HEK293 (cell line): Measurements from ENCODE around the gene SFMBT2.

Experiments used
- GLIS1 ChIP-seq: fragments of 450-650 bp; formaldehyde crosslinking; IDR thresholded peaks from 2 replicates; pipeline ENCODE4 v1.5.1; 2016; ENCODE audit warnings: missing biosample characterization, missing genetic modification characterization
- GLIS2 ChIP-seq: fragments of 450-650 bp; formaldehyde crosslinking; IDR thresholded peaks from 2 replicates; pipeline ENCODE4 v1.5.1; 2016; ENCODE audit warnings: missing biosample characterization, missing genetic modification characterization
- IKZF3 ChIP-seq: fragments of 450-650 bp; IDR thresholded peaks from 2 replicates; pipeline ENCODE4 v1.5.0; 2018; ENCODE audit warnings: missing biosample characterization, mild to moderate bottlenecking, missing genetic modification characterization, moderate library complexity
- SP2 ChIP-seq: fragments of 450-650 bp; formaldehyde crosslinking; IDR thresholded peaks from 2 replicates; pipeline ENCODE4 v1.5.1; 2016; ENCODE audit warnings: missing biosample characterization, missing genetic modification characterization
- TRIM28 ChIP-seq: IDR thresholded peaks from 2 replicates; pipeline ENCODE4 v1.6.1; 2011; ENCODE audit warnings: low read length, control low read depth, borderline replicate concordance
- WT1 ChIP-seq: fragments of 450-650 bp; formaldehyde crosslinking; IDR thresholded peaks from 2 replicates; pipeline ENCODE4 v1.5.1; 2016; ENCODE audit warnings: missing biosample characterization, missing genetic modification characterization
- ZBTB26 ChIP-seq: fragments of 450-650 bp; formaldehyde crosslinking; optimal IDR thresholded peaks from 2 replicates; pipeline ENCODE3; 2016; ENCODE audit warnings: missing biosample characterization, mild to moderate bottlenecking, missing genetic modification characterization
- ZEB2 ChIP-seq: fragments of 450-650 bp; formaldehyde crosslinking; IDR thresholded peaks from 2 replicates; pipeline ENCODE4 v1.5.1; 2016; ENCODE audit warnings: missing biosample characterization, missing genetic modification characterization
- ZFHX2 ChIP-seq: fragments of 450-650 bp; formaldehyde crosslinking; conservative IDR thresholded peaks from 2 replicates; pipeline ENCODE4 v1.5.1; 2016; ENCODE audit warnings: missing biosample characterization, missing genetic modification characterization
- ZNF155 ChIP-seq: fragments of 450-650 bp; formaldehyde crosslinking; IDR thresholded peaks from 2 replicates; pipeline ENCODE4 v1.5.1; 2016; ENCODE audit warnings: missing biosample characterization, missing genetic modification characterization
- ZNF16 ChIP-seq: fragments of 450-650 bp; formaldehyde crosslinking; IDR thresholded peaks from 2 replicates; pipeline ENCODE4 v1.5.1; 2016; ENCODE audit warnings: low read depth, missing biosample characterization, missing genetic modification characterization
- ZNF175 ChIP-seq: fragments of 450-650 bp; formaldehyde crosslinking; IDR thresholded peaks from 2 replicates; pipeline ENCODE4 v1.5.1; 2016; ENCODE audit warnings: missing biosample characterization, missing genetic modification characterization
- ZNF184 ChIP-seq: fragments of 450-650 bp; IDR thresholded peaks from 2 replicates; pipeline ENCODE4 v1.5.1; 2018; ENCODE audit warnings: missing biosample characterization, mild to moderate bottlenecking, missing genetic modification characterization
- ZNF24 ChIP-seq: fragments of 450-650 bp; formaldehyde crosslinking; IDR thresholded peaks from 2 replicates; pipeline ENCODE4 v1.5.1; 2016; ENCODE audit warnings: missing biosample characterization, missing genetic modification characterization
- ZNF266 ChIP-seq: fragments of 450-650 bp; formaldehyde crosslinking; IDR thresholded peaks from 2 replicates; pipeline ENCODE4 v1.5.1; 2016; ENCODE audit warnings: missing biosample characterization, missing genetic modification characterization, low read depth
- ZNF274 ChIP-seq, 2 experiments: fragments of 200-500 bp in 1 of 2; fragments of 450-650 bp in 1 of 2; sonication (Bioruptor generic) in 1 of 2; formaldehyde crosslinking in 1 of 2; IDR thresholded peaks; 2 replicates each; pipeline versions ENCODE4 v1.5.1 to v1.6.1; 2014 to 2016; ENCODE audit warnings: borderline replicate concordance in 1 of 2, inconsistent platforms in 1 of 2, low read length in 1 of 2, missing biosample characterization in 1 of 2, missing genetic modification characterization in 1 of 2
- ZNF473 ChIP-seq: fragments of 450-650 bp; formaldehyde crosslinking; IDR thresholded peaks from 2 replicates; pipeline ENCODE4 v1.5.1; 2017; ENCODE audit warnings: missing biosample characterization, missing genetic modification characterization
- ZNF510 ChIP-seq: fragments of 450-650 bp; formaldehyde crosslinking; IDR thresholded peaks from 2 replicates; pipeline ENCODE4 v1.5.1; 2018; ENCODE audit warnings: mild to moderate bottlenecking, missing genetic modification characterization, missing biosample characterization; ENCODE audit not compliant: insufficient replicate concordance
- ZNF518A ChIP-seq: fragments of 450-650 bp; formaldehyde crosslinking; conservative IDR thresholded peaks from 2 replicates; pipeline ENCODE4 v1.5.1; 2016; ENCODE audit warnings: low read depth, missing biosample characterization, missing genetic modification characterization
- ZNF521 ChIP-seq: fragments of 450-650 bp; formaldehyde crosslinking; IDR thresholded peaks from 2 replicates; pipeline ENCODE4 v1.5.1; 2017; ENCODE audit warnings: missing biosample characterization, mild to moderate bottlenecking, missing genetic modification characterization
- ZNF571 ChIP-seq: fragments of 450-650 bp; formaldehyde crosslinking; IDR thresholded peaks from 2 replicates; pipeline ENCODE4 v1.5.0; 2017; ENCODE audit warnings: missing biosample characterization, missing genetic modification characterization
- ZNF621 ChIP-seq: fragments of 450-650 bp; formaldehyde crosslinking; IDR thresholded peaks from 2 replicates; pipeline ENCODE4 v1.5.1; 2017; ENCODE audit warnings: missing biosample characterization, missing genetic modification characterization
- ZNF626 ChIP-seq: fragments of 450-650 bp; sonication (Bioruptor Pico); formaldehyde crosslinking; IDR thresholded peaks from 2 replicates; pipeline ENCODE4 v1.5.1; 2018; ENCODE audit warnings: missing biosample characterization, missing genetic modification characterization, inconsistent platforms
- ZNF747 ChIP-seq: fragments of 450-650 bp; formaldehyde crosslinking; IDR thresholded peaks from 2 replicates; pipeline ENCODE4 v1.5.1; 2016; ENCODE audit warnings: missing biosample characterization, missing genetic modification characterization
- ZNF785 ChIP-seq: fragments of 450-650 bp; formaldehyde crosslinking; IDR thresholded peaks from 2 replicates; pipeline ENCODE4 v1.5.1; 2016; ENCODE audit warnings: missing biosample characterization, missing genetic modification characterization
- ZSCAN16 ChIP-seq: fragments of 450-650 bp; formaldehyde crosslinking; IDR thresholded peaks from 2 replicates; pipeline ENCODE4 v1.5.1; 2016; ENCODE audit warnings: missing biosample characterization, missing genetic modification characterization
- ZSCAN5A ChIP-seq: fragments of 450-650 bp; formaldehyde crosslinking; IDR thresholded peaks from 2 replicates; pipeline ENCODE4 v1.5.1; 2016; ENCODE audit warnings: missing biosample characterization, missing genetic modification characterization
- TF ChIP-seq, protein P1 (sequence below): fragments of 450-650 bp; formaldehyde crosslinking; IDR thresholded peaks from 2 replicates; pipeline ENCODE4 v1.5.1; 2016; ENCODE audit warnings: missing biosample characterization, missing genetic modification characterization, low read depth
- TF ChIP-seq, protein P2 (sequence below): fragments of 450-650 bp; formaldehyde crosslinking; IDR thresholded peaks from 2 replicates; pipeline ENCODE4 v1.5.1; 2017; ENCODE audit warnings: missing biosample characterization, missing genetic modification characterization
- TF ChIP-seq, protein P3 (sequence below): fragments of 450-650 bp; formaldehyde crosslinking; IDR thresholded peaks from 2 replicates; pipeline ENCODE4 v1.5.1; 2016; ENCODE audit warnings: missing biosample characterization, missing genetic modification characterization

The SFMBT2 gene

GRCh38 chr10:7302392-7302906, 108.4 kb downstream of the SFMBT2 start (continued):
- TF ChIP-seq, protein P1, sequence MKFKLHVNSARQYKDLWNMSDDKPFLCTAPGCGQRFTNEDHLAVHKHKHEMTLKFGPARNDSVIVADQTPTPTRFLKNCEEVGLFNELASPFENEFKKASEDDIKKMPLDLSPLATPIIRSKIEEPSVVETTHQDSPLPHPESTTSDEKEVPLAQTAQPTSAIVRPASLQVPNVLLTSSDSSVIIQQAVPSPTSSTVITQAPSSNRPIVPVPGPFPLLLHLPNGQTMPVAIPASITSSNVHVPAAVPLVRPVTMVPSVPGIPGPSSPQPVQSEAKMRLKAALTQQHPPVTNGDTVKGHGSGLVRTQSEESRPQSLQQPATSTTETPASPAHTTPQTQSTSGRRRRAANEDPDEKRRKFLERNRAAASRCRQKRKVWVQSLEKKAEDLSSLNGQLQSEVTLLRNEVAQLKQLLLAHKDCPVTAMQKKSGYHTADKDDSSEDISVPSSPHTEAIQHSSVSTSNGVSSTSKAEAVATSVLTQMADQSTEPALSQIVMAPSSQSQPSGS, result peak; percentile 91
- TF ChIP-seq TRIM28 (peak; percentile 6; the same call in 1 of the 2 replicates), ZBTB26 (tag by site-specific recombination) (no peak), IKZF3 (tag by site-specific recombination) (peak; percentile 99), ZNF621 (tag by site-specific recombination) (no peak), ZNF626 (tag by site-specific recombination) (no peak), ZNF510 (no peak), ZNF571 (tag by site-specific recombination) (no peak), ZFHX2 (tag by site-specific recombination) (no peak), ZNF184 (no peak), ZNF274 (IDR thresholded peaks at IDR 0.05; ENCODE audit: low read length) (no peak), ZNF274 (tag by site-specific recombination; IDR thresholded peaks at IDR 0.05; ENCODE audit: borderline replicate concordance) (no peak), WT1 (peak; percentile 84), ZNF175 (tag by site-specific recombination) (no peak), GLIS2 (tag by site-specific recombination) (no peak), ZSCAN16 (tag by site-specific recombination) (0 out of 2 replicates have a peak, but pooled peaks have one; percentile 19), ZEB2 (peak; percentile 99), ZNF747 (tag by site-specific recombination) (no peak), ZNF155 (no peak), ZNF785 (tag by site-specific recombination) (no peak), GLIS1 (tag by site-specific recombination) (peak; percentile 77), ZNF521 (tag by site-specific recombination) (no peak), ZSCAN5A (no peak), ZNF24 (tag by site-specific recombination) (peak; percentile 95; the same call in 1 of the 2 replicates), ZNF266 (tag by site-specific recombination) (no peak), SP2 (tag by site-specific recombination) (peak; percentile 44), ZNF518A (tag by site-specific recombination) (0 out of 2 replicates have a peak, but pooled peaks have one; percentile 39), ZNF473 (tag by site-specific recombination) (no peak), ZNF16 (tag by site-specific recombination) (no peak)
- TF ChIP-seq, protein P2, sequence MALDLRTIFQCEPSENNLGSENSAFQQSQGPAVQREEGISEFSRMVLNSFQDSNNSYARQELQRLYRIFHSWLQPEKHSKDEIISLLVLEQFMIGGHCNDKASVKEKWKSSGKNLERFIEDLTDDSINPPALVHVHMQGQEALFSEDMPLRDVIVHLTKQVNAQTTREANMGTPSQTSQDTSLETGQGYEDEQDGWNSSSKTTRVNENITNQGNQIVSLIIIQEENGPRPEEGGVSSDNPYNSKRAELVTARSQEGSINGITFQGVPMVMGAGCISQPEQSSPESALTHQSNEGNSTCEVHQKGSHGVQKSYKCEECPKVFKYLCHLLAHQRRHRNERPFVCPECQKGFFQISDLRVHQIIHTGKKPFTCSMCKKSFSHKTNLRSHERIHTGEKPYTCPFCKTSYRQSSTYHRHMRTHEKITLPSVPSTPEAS, result peak; percentile 69
- TF ChIP-seq, protein P3, sequence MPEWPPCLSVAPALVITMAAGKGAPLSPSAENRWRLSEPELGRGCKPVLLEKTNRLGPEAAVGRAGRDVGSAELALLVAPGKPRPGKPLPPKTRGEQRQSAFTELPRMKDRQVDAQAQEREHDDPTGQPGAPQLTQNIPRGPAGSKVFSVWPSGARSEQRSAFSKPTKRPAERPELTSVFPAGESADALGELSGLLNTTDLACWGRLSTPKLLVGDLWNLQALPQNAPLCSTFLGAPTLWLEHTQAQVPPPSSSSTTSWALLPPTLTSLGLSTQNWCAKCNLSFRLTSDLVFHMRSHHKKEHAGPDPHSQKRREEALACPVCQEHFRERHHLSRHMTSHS (tag by site-specific recombination), result peak; percentile 84
